Measurements from ENCODE around the gene AMH.
A peak's percentile ranks its signal among the peaks of the same experiment; 100 is the strongest.

The AMH gene

DNA sequence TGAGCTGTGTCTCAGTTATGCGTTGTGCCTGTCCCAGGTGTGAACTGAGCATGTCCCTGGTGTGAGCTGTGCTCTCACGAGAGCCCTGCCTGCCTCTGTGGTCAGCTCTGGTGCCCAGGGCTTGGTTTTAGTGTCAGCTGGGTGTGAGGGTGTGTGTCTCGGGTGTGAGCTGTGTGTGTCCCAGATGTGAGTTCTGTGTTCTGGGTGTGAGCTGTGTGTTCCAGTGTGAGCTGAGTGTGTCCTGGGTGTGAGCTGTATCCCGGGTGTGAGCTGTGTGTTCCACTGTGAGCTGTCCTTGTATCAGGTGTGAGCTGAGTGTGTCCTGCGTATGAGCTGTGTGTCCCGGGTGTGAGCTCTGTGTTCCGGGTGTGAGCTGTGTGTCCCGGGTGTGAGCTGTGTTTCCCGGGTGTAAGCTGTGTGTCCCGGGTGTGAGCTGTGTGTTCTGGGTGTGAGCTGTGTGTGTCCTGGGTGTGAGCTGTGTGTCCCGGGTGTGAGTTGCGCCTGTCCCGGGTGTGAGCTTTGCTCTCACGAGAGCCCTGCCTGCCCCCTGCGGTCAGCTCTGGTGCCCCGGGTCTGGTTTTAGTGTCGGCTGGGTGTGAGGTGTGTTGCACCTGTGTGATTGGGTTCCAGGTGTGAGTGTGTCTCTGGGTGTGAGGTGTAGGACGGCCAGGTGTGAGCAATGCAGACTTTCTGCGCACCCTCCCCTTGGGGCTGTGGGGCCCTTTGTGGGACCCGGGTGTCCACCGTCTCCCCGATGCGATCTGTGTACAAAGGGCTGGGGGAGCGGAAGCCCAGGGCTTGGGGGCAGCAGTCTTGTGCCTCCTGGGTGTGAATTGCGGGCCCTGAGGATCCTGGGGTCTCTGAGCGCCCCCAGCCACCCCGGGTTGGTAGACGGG lies 39.9 kb downstream of the AMH start:
- DNase-seq: no peak

DNA sequence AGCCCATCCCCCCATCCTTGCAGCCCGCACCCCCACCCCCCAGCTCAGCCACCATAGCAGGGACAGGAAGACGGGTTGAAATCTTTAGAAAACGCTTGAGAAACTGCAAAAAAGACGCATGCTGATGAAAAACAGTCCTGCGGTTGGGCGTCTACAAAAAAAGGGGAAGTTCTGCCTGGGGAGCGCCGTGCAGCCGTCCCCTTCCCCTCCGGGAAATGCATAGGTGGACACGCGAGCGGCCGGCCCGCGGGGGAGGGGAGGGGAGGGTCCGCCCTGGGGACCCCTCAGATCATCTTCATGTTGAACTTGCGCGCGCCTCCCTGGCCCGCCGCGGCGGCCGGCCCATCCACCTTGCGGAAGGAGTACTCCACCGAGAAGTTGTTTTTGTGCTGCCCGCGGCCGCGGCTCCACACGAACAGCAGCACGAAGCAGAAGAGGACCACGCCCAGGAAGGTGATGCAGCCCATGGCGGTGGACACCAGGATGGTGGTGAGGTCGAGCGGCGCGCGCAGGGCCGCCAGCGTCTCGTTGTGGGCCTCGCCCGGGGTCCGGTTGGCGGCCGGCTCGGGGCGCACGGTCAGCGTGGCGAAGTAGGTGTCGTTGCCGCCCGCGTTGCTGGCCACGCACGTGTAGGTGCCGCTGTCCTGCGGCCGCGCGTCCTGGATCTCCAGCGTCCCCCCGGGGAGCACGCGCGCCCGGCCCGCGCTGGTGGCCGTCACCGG lies 40.8 kb downstream of the AMH start:
- peak; percentile 39 for DNase-seq

DNA sequence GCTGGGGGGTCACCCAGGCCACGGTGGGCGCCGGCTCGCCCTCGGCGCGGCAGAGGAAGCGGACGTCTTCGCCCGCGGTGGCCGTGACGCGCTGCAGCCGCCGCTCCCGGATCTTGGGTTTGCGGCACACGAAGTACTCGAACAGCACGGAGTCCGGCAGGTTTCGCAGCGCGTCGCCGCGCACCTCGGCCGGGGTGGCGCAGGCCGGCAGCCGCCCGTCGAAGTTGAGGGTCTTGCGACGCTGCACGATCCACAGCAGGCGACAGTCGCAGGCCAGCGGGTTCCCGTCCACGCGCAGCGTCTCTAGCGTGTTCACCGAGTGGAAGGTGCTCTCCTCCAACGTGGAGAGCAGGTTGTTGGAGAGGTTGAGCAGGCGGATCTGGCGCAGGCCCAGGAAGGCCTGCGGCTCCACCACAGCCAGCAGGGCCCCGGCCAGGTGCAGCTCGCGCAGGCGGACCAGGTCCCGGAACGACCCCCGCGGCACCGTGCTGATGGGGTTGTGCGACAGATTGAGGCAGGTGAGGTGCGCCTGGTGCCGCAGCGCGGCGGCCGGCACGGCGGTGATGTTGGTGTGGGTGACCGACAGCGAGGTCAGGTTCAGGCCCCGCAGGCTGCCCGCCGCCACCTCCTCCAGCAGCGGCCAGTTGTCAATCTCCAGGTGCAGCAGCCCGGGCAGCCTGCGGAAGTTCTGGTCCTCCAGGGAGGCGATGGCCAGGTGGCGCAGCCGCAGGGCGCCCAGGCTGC lies 41.5 kb downstream of the AMH start:
- DNase-seq: no peak

DNA sequence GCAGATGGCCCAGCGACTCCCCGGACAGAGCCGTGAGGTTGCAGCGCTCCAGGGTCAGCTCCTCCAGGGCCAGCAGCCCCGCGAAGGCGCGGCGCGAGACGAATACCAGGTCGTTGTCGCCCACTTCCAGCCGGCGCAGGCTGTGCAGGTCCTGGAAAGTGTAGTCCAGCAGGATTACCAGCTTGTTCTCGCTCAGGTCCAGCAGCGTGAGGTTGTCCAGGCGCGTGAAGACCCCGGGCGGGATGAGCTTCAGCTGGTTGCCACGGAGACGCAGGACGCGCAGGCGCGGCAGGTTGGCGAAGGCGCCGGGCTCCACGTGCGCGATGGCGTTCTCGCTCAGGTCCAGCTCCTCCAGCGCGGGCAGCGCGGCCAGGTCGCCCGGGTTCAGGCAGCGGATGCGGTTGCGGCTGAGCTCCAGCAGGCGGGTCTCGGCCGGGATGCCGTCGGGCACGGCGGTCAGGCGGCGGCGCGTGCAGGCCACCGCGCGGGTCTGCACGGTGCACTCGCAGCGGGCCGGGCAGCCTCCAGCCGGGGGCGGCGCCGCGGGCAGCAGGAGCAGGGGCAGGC lies 42.1 kb downstream of the AMH start:
- DNase-seq: no peak

DNA sequence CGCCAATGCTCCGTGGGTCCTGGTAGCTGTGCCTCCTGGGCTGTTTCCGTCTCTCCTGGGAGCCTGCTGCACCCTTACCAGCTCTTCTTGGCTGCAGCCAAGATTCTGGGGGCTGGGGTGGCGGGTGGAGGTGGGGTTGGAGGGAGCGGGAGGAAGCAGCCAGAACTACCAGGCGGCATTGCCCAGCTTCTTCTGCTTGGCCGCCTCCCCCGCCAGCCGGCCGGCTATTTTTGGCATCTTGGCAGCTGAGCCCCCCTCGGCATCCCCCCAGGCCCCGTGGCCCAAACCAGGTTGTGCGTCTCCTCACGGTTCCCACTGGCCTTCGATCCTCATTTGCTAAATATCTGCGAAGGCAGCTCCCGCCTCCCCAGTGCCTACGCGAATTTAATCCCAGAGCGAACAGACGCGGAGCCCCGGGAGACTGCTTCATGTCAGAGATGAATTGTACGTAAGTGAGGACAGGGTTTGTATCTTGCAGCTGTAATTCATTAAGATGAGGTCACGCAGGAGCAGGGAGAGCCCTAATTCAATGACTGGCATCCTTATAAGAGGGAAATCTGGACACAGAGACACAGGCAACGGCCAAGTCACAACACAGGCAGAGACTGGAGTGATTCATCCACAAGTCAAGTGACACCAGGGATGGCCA lies 45.7 kb downstream of the AMH start:
- no peak for DNase-seq

DNA sequence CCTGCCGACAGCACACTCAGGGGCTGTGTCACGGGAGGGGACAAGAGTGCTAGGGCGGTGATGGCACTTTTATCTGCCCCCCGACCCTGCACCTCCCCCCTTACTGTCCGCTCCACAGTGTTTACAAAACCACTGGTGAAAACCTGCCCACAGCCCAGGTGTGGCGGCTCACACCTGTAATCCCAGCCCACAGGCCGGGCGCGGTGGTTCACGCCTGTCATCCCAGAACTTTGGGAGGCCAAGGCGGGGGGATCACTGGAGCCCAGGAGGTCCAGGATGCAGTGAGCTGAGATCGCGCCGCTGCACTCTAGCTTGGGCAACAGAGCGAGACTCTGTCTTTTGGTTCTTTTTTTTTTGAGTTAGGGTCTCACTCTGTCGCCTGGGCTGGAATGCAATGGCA lies 47.0 kb downstream of the AMH start:
- no peak for DNase-seq

- DNase-seq: no peak
Measured at GRCh38 chr19:2300533-2300932, 51.4 kb downstream of the AMH start.
